H1 (cell line): ENCODE results near the gene B3GALT6. TPM values are rescaled to one million over a fixed set of nuclear protein-coding genes. Genes with fewer than 3 reads are reported as not detected.

ENCODE experiments used
- CTCF ChIA-PET: fragments of 300-600 bp; sonication (Branson Sonifier 250); formaldehyde crosslinking; loops from one replicate; lab custom pipeline; 2021; ENCODE audit not compliant: partially characterized antibody; lab: Charles Lee
- POLR2A ChIA-PET: fragments of 300-600 bp; sonication (Branson Sonifier 250); formaldehyde crosslinking; loops from one replicate; lab custom pipeline; 2021; ENCODE audit warnings: inconsistent platforms; ENCODE audit not compliant: partially characterized antibody; lab: Charles Lee
- DNase-seq, 2 experiments: peaks; one replicate each; pipeline versions ENCODE4 v3.0.0 to v3.0.0-alpha.2; 2010 to 2022; ENCODE audit warnings: low spot score in 2 of 2, low read depth in 1 of 2, mixed read lengths in 1 of 2
- FAIRE-seq: peaks from 2 replicates; lab custom pipeline; 2011; peaks lifted over from hg19 to GRCh38; lab: Jason Lieb, UNC
- H2AFZ ChIP-seq: 2 replicates; pipeline ENCODE4 v1.8.1; 2012; ENCODE audit warnings: low read length, inconsistent platforms
- H2AK5ac ChIP-seq: 2 replicates; pipeline ENCODE4 v1.6.1; 2013; ENCODE audit warnings: low read depth, low read length
- H2BK120ac ChIP-seq: replicated peaks from 2 replicates; pipeline ENCODE3; 2013; ENCODE audit warnings: low read depth, low read length, inconsistent platforms
- H2BK12ac ChIP-seq: 2 replicates; pipeline ENCODE4 v1.6.1; 2013; ENCODE audit warnings: low read depth, low read length
- H2BK15ac ChIP-seq: 2 replicates; pipeline ENCODE4 v1.6.1; 2013; ENCODE audit warnings: low read length
- H2BK20ac ChIP-seq: 2 replicates; pipeline ENCODE4 v1.6.1; 2013; ENCODE audit warnings: low read length
- H2BK5ac ChIP-seq: 2 replicates; pipeline ENCODE4 v1.6.1; 2013; ENCODE audit warnings: low read depth, low read length
- H3K14ac ChIP-seq: 2 replicates; pipeline ENCODE4 v1.6.1; 2013; ENCODE audit warnings: inconsistent platforms; ENCODE audit not compliant: insufficient read length
- H3K18ac ChIP-seq: 2 replicates; pipeline ENCODE4 v1.6.1; 2013; ENCODE audit warnings: low read length; ENCODE audit errors: extremely low read depth
- H3K23ac ChIP-seq: 2 replicates; pipeline ENCODE4 v1.6.1; 2013; ENCODE audit warnings: inconsistent platforms; ENCODE audit not compliant: insufficient read length
- H3K23me2 ChIP-seq: 2 replicates; pipeline ENCODE4 v1.6.1; 2013; ENCODE audit warnings: low read depth, low read length
- H3K27ac ChIP-seq: 2 replicates; pipeline ENCODE4 v1.6.1; 2011; ENCODE audit warnings: low read depth, low read length, inconsistent platforms
- H3K27me3 ChIP-seq, 4 experiments: replicated peaks in 1 of 4; 1 replicate in 1 of 4; 2 replicates in 3 of 4; pipeline versions ENCODE4 v1.6.1 to v1.8.1; 2011 to 2013; ENCODE audit warnings: low read length in 3 of 4, mild to moderate bottlenecking in 3 of 4, inconsistent platforms in 2 of 4, mixed read lengths in 2 of 4, moderate library complexity in 1 of 4; ENCODE audit not compliant: control insufficient read depth in 3 of 4, insufficient read depth in 3 of 4; ENCODE audit errors: extremely low read depth in 1 of 4
- H3K36me3 ChIP-seq, 4 experiments: 2 replicates each; pipeline versions ENCODE4 v1.6.1 to v1.8.1; 2011 to 2013; ENCODE audit warnings: mild to moderate bottlenecking in 4 of 4, low read length in 3 of 4, moderate library complexity in 2 of 4, control low read depth in 1 of 4, inconsistent platforms in 1 of 4; ENCODE audit not compliant: insufficient read depth in 4 of 4, control insufficient read depth in 2 of 4
- H3K4ac ChIP-seq: replicated peaks from 2 replicates; pipeline ENCODE3; 2013; ENCODE audit warnings: low read length, low read depth, mixed read lengths, inconsistent platforms; ENCODE audit not compliant: insufficient read length
- H3K4me1 ChIP-seq, 4 experiments: replicated peaks in 1 of 4; 1 replicate in 1 of 4; 2 replicates in 3 of 4; pipeline versions ENCODE4 v1.6.1 to v1.8.1; 2011 to 2013; ENCODE audit warnings: low read length in 3 of 4, inconsistent platforms in 2 of 4, mixed read lengths in 1 of 4; ENCODE audit not compliant: insufficient read depth in 4 of 4, control insufficient read depth in 3 of 4
- H3K4me2 ChIP-seq, 2 experiments: 2 replicates each; pipeline versions ENCODE4 v1.6.1 to v1.8.1; 2011 to 2013; ENCODE audit warnings: low read depth in 2 of 2, low read length in 2 of 2, control low read depth in 1 of 2, inconsistent platforms in 1 of 2, mild to moderate bottlenecking in 1 of 2; ENCODE audit not compliant: insufficient read depth in 1 of 2
- H3K4me3 ChIP-seq, 4 experiments: fragments of 200-600, 300-600 bp in 1 of 4; sonication (generic), shearing (Covaris generic), sonication (Bioruptor Twin) in 1 of 4; 2 replicates each; pipeline versions ENCODE4 v1.5.1 to v1.8.1; 2011 to 2016; ENCODE audit warnings: low read length in 4 of 4, low read depth in 3 of 4, control low read depth in 2 of 4, inconsistent platforms in 2 of 4, mild to moderate bottlenecking in 2 of 4, mixed read lengths in 1 of 4, moderate library complexity in 1 of 4; ENCODE audit not compliant: insufficient read depth in 2 of 4; ENCODE audit errors: extremely low read depth in 1 of 4
- H3K56ac ChIP-seq: replicated peaks from 2 replicates; pipeline ENCODE3; 2013; ENCODE audit warnings: low read depth, mild to moderate bottlenecking, mixed read lengths, low read length, inconsistent platforms; ENCODE audit not compliant: insufficient read length
- H3K79me1 ChIP-seq: 2 replicates; pipeline ENCODE4 v1.6.1; 2013; ENCODE audit warnings: low read depth, low read length, control low read depth
- H3K79me2 ChIP-seq, 2 experiments: 2 replicates each; pipeline versions ENCODE4 v1.6.1 to v1.8.1; 2012 to 2013; ENCODE audit warnings: low read length in 2 of 2, mild to moderate bottlenecking in 2 of 2, inconsistent platforms in 1 of 2; ENCODE audit not compliant: insufficient read depth in 2 of 2, control insufficient read depth in 1 of 2
- H3K9ac ChIP-seq, 4 experiments: replicated peaks in 1 of 4; 1 replicate in 1 of 4; 2 replicates in 3 of 4; pipeline versions ENCODE4 v1.6.1 to v1.8.1; 2011 to 2013; ENCODE audit warnings: low read depth in 3 of 4, low read length in 3 of 4, control low read depth in 2 of 4, mild to moderate bottlenecking in 2 of 4, moderate library complexity in 2 of 4, inconsistent platforms in 1 of 4; ENCODE audit errors: extremely low read depth in 1 of 4
- H3K9me3 ChIP-seq, 2 experiments: 2 replicates each; pipeline versions ENCODE4 v1.6.1 to v1.8.1; 2012 to 2013; ENCODE audit warnings: mild to moderate bottlenecking in 2 of 2, moderate library complexity in 2 of 2, control low read depth in 1 of 2, inconsistent platforms in 1 of 2, low read depth in 1 of 2, low read length in 1 of 2, mixed read lengths in 1 of 2; ENCODE audit not compliant: insufficient read depth in 2 of 2
- H4K20me1 ChIP-seq, 2 experiments: replicated peaks in 1 of 2; 2 replicates each; pipeline versions ENCODE3 to v1.8.1; 2011 to 2013; ENCODE audit warnings: inconsistent platforms in 2 of 2, low read length in 2 of 2, mild to moderate bottlenecking in 1 of 2; ENCODE audit not compliant: insufficient read depth in 2 of 2, control insufficient read depth in 1 of 2
- H4K5ac ChIP-seq: 2 replicates; pipeline ENCODE4 v1.6.1; 2013; ENCODE audit warnings: low read length, low read depth, mixed read lengths, inconsistent platforms; ENCODE audit not compliant: insufficient read length
- H4K8ac ChIP-seq: 2 replicates; pipeline ENCODE4 v1.8.0; 2013; ENCODE audit warnings: mild to moderate bottlenecking, moderate library complexity, low read length, inconsistent platforms; ENCODE audit not compliant: insufficient read depth; ENCODE audit errors: extremely low read depth
- H4K91ac ChIP-seq: replicated peaks from 2 replicates; pipeline ENCODE3; 2013; ENCODE audit warnings: low read length, mixed read lengths, inconsistent platforms; ENCODE audit not compliant: insufficient read length
- CBX5 ChIP-seq: fragments of 300-800, 300-1000 bp; sonication (generic); IDR thresholded peaks from 2 replicates; pipeline ENCODE4 v1.7.1; 2016; ENCODE audit warnings: antibody characterized with exemption, low read length, low read depth
- EP300 ChIP-seq, 2 experiments: IDR thresholded peaks; 1 replicate in 1 of 2; 2 replicates in 1 of 2; pipeline ENCODE4 v1.6.1; 2011 to 2012; ENCODE audit warnings: low read depth in 2 of 2, low read length in 2 of 2, mild to moderate bottlenecking in 2 of 2, borderline replicate concordance in 1 of 2, inconsistent platforms in 1 of 2, moderate library complexity in 1 of 2
- FOSL1 ChIP-seq: IDR thresholded peaks from 2 replicates; pipeline ENCODE4 v1.6.1; 2011; ENCODE audit warnings: mild to moderate bottlenecking, low read depth, low read length, moderate library complexity; ENCODE audit not compliant: insufficient read depth
- HDAC6 ChIP-seq: IDR thresholded peaks from one replicate; pipeline ENCODE4 v1.7.1; 2012; ENCODE audit warnings: low read depth, mild to moderate bottlenecking, inconsistent platforms, low read length, moderate library complexity
- RXRA ChIP-seq: IDR thresholded peaks from 2 replicates; pipeline ENCODE4 v1.6.1; 2011; ENCODE audit warnings: low read depth, mild to moderate bottlenecking, low read length, moderate library complexity; ENCODE audit not compliant: insufficient read depth
- USF2 ChIP-seq: IDR thresholded peaks from 2 replicates; pipeline ENCODE4 v1.6.1; 2011; ENCODE audit warnings: low read length, improper control_type of control experiment
- WGBS, 2 experiments: shearing (Covaris generic) in 1 of 2; methylation state at CpG; one replicate each; pipeline versions ENCODE4 v1.1.6 to v1.1.7; 2013 to 2015; ENCODE audit warnings: low lambda C conversion rate in 2 of 2, mixed read lengths in 2 of 2, inconsistent platforms in 1 of 2, low coverage in 1 of 2, missing lambda C conversion rate in 1 of 2; ENCODE audit not compliant: insufficient replicate concordance in 2 of 2, insufficient coverage in 1 of 2, insufficient read length in 1 of 2; ENCODE audit errors: extremely low coverage in 1 of 2, missing lambda C conversion rate in 1 of 2; 5-methylcytosine and 5-hydroxymethylcytosine counted together
- polyA plus RNA-seq, 7 experiments: library from polyadenylated mRNA; depleted of rRNA in 3 of 7; stranded (reverse) in 5 of 7; unstranded in 2 of 7; fragments of >200 nt in 5 of 7; fragments of 200-250 nt in 2 of 7; gene quantifications; 1 replicate in 5 of 7; 2 replicates in 1 of 7; 4 replicates in 1 of 7; pipeline versions ENCODE4 v1.2.1 to v1.2.3, GENCODE V29; 2011 to 2013; ENCODE audit warnings: missing spikeins in 2 of 7, mixed read lengths in 2 of 7
- total RNA-seq: library from RNA; stranded (reverse); fragmentation: NEBNext Ultra II Directional; extraction: Animal tissue kit (Norgen Biotek cat#: 25700); gene quantifications from 2 replicates; pipeline ENCODE4 v1.2.1, GENCODE V29; 2021
- TF ChIP-seq, protein P1 (sequence below), 3 experiments: IDR thresholded peaks; 1 replicate in 2 of 3; 2 replicates in 1 of 3; pipeline versions ENCODE4 v1.5.1 to v1.6.1; 2011; ENCODE audit warnings: low read length in 3 of 3, mild to moderate bottlenecking in 3 of 3, inconsistent platforms in 2 of 3, low read depth in 1 of 3, moderate library complexity in 1 of 3; ENCODE audit not compliant: insufficient read depth in 1 of 3; ENCODE audit errors: control extremely low read depth in 1 of 3

B3GALT6 gene
- total and polyA plus RNA-seq, 2 of the 8 experiments (the other 6 are each of a cell fraction or from before 2014, with no cell fraction given): 18.4 to 20.4 TPM

GRCh38 chr1:1243807-1244191 is 11.8 kb downstream of the B3GALT6 start:
- Histone ChIP-seq H3K27ac (no peak overlapping the region), H4K20me1 (peaks cover 4 to 9% of the 10 kb centered on the region in 2 experiments), H3K4me1 (peaks cover 0 to 10% (median 1%) of the 10 kb centered on the region in 4 experiments; a peak in 5 of 7 replicates), H2AFZ (no peak overlapping the region), H3K4me2 (no peak overlapping the region), H2BK5ac (no peak overlapping the region), H2BK20ac (no peak overlapping the region), H3K4me3 (no peak overlapping the region), H3K14ac (no peak overlapping the region), H4K91ac (no peak overlapping the region), H3K23me2 (no peaks in the 10 kb centered on the region; the same call in 1 of the 2 replicates), H4K8ac (peak overlapping the region; percentile 25; the same call in 1 of the 2 replicates), H3K56ac (no peak overlapping the region), H3K4ac (no peak overlapping the region), H2BK15ac (no peak overlapping the region), H3K36me3 (no peaks in the 10 kb centered on the region), H3K27me3 (peaks cover 2 to 19% (median 11%) of the 10 kb centered on the region in 4 experiments; a peak in 6 of 7 replicates), H4K5ac (no peak overlapping the region), H3K79me1 (no peaks in the 10 kb centered on the region), H2AK5ac (no peak overlapping the region), H3K23ac (no peak overlapping the region), H3K18ac (no peak overlapping the region), H2BK12ac (no peak overlapping the region), H2BK120ac (no peak overlapping the region), H3K9ac (no peak overlapping the region), H3K79me2 (no peaks in the 10 kb centered on the region; a peak in 1 of 4 replicates), H3K9me3 (no peaks in the 10 kb centered on the region)
- DNase-seq (no peak), FAIRE-seq (no peak)
- CTCF ChIA-PET: interaction anchor here (0.8 to 1.1 kb wide), 3 partner anchors 9 to 122 kb away, joined by 3 to 5 read pairs (median 3); no protein-coding TSS in a partner anchor
- POLR2A ChIA-PET: interaction anchor here (0.8 kb wide), 1 partner anchor 212 kb away, joined by 3 read pairs; no protein-coding TSS in a partner anchor
- WGBS, 2 experiments: 91% methylated on average over 17 of the region's 23 CpGs; no CpG with 5 or more reads in 1 of the 2 experiments
- TF ChIP-seq RXRA (no peak), HDAC6 (no peak), FOSL1 (no peak), USF2 (no peak), EP300 (IDR thresholded peaks at IDR 0.05; ENCODE audit: borderline replicate concordance in 1 of 2, low read depth in 2 of 2, low read length in 2 of 2) (no peak), CBX5 (no peak)
- TF ChIP-seq, protein P1, sequence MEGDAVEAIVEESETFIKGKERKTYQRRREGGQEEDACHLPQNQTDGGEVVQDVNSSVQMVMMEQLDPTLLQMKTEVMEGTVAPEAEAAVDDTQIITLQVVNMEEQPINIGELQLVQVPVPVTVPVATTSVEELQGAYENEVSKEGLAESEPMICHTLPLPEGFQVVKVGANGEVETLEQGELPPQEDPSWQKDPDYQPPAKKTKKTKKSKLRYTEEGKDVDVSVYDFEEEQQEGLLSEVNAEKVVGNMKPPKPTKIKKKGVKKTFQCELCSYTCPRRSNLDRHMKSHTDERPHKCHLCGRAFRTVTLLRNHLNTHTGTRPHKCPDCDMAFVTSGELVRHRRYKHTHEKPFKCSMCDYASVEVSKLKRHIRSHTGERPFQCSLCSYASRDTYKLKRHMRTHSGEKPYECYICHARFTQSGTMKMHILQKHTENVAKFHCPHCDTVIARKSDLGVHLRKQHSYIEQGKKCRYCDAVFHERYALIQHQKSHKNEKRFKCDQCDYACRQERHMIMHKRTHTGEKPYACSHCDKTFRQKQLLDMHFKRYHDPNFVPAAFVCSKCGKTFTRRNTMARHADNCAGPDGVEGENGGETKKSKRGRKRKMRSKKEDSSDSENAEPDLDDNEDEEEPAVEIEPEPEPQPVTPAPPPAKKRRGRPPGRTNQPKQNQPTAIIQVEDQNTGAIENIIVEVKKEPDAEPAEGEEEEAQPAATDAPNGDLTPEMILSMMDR (IDR thresholded peaks at IDR 0.05; ENCODE audit: control extremely low read depth in 1 of 3, insufficient read depth in 1 of 3, low read depth in 1 of 3, low read length in 3 of 3): no peak
